B cell (primary cell): ENCODE data around the gene KCNG3. TPM values are rescaled to one million over a fixed set of nuclear protein-coding genes. Genes with fewer than 3 reads are reported as not detected.

Experiments
- ATAC-seq: fragments of 200-7000 bp; cut with Tn5 transposase; one replicate; pipeline ENCODE4 v1.10.0; 2021; ENCODE audit warnings: low read depth, mild to moderate bottlenecking, moderate number of reproducible peaks, moderate library complexity
- CTCF ChIA-PET: fragments of 350-600 bp; sonication (Branson Sonifier 250); formaldehyde crosslinking; loops from one replicate; lab custom pipeline; 2021; ENCODE audit warnings: antibody characterized with exemption, inconsistent platforms; lab: Charles Lee
- POLR2A ChIA-PET: fragments of 350-600 bp; sonication (Branson Sonifier 250); formaldehyde crosslinking; loops from one replicate; lab custom pipeline; 2021; ENCODE audit warnings: antibody characterized with exemption; lab: Charles Lee
- DNase-seq: peaks from one replicate; pipeline ENCODE4 v3.0.0; 2013
- H2AFZ ChIP-seq: 2 replicates; pipeline ENCODE4 v1.6.1; 2012; ENCODE audit warnings: mild to moderate bottlenecking, low read depth, low read length; ENCODE audit not compliant: insufficient read depth, poor library complexity, severe bottlenecking
- H3K27ac ChIP-seq, 2 donors: 1 replicate in 1 of 2; 2 replicates in 1 of 2; pipeline ENCODE4 v1.5.1; 2012 to 2013; ENCODE audit warnings: low read length in 2 of 2, mild to moderate bottlenecking in 2 of 2, moderate library complexity in 1 of 2
- H3K27me3 ChIP-seq, 4 experiments: fragments of 200-600 bp in 1 of 4; sonication (generic) in 1 of 4; replicated peaks in 1 of 4; 1 replicate in 2 of 4; 2 replicates in 2 of 4; pipeline versions ENCODE4 v1.6.1 to v1.7.0; 2013 to 2016; ENCODE audit warnings: low read length in 3 of 4, mild to moderate bottlenecking in 2 of 4, mixed read lengths in 1 of 4, moderate library complexity in 1 of 4; ENCODE audit not compliant: insufficient read depth in 4 of 4, control insufficient read depth in 3 of 4; ENCODE audit errors: control extremely low read depth in 1 of 4
- H3K36me3 ChIP-seq, 2 experiments: replicated peaks in 1 of 2; 1 replicate in 1 of 2; 2 replicates in 1 of 2; pipeline versions ENCODE4 v1.6.1 to v1.7.1; 2013; ENCODE audit warnings: low read length in 1 of 2; ENCODE audit not compliant: insufficient read depth in 2 of 2, control insufficient read depth in 1 of 2; ENCODE audit errors: control extremely low read depth in 1 of 2, extremely low read depth in 1 of 2
- H3K4me1 ChIP-seq, 2 donors: fragments of 200-600 bp in 1 of 2; sonication (generic) in 1 of 2; 1 replicate in 1 of 2; 2 replicates in 1 of 2; pipeline versions ENCODE4 v1.5.1 to v1.6.1; 2013 to 2017; ENCODE audit warnings: low read length in 2 of 2; ENCODE audit not compliant: control insufficient read depth in 2 of 2, insufficient read depth in 2 of 2
- H3K4me2 ChIP-seq: replicated peaks from 2 replicates; pipeline ENCODE3; 2012; ENCODE audit warnings: mild to moderate bottlenecking, low read depth, low read length; ENCODE audit not compliant: poor library complexity, severe bottlenecking
- H3K4me3 ChIP-seq, 5 experiments: fragments of 200-600 bp in 1 of 5; sonication (generic) in 1 of 5; 1 replicate in 3 of 5; 2 replicates in 2 of 5; pipeline versions ENCODE4 v1.5.1 to v1.7.0; 2011 to 2016; ENCODE audit warnings: low read length in 4 of 5, mild to moderate bottlenecking in 4 of 5, low read depth in 2 of 5, control low read depth in 1 of 5, moderate library complexity in 1 of 5; ENCODE audit not compliant: insufficient read depth in 1 of 5; ENCODE audit errors: control extremely low read depth in 1 of 5, extremely low read depth in 1 of 5
- H3K79me2 ChIP-seq: fragments of 200-600 bp; sonication (generic); one replicate; pipeline ENCODE4 v1.6.0; 2016; ENCODE audit warnings: low read length; ENCODE audit not compliant: control insufficient read depth, insufficient read depth
- H3K9ac ChIP-seq: fragments of 200-600 bp; sonication (generic); 2 replicates; pipeline ENCODE4 v1.6.1; 2017; ENCODE audit warnings: mild to moderate bottlenecking, low read length, moderate library complexity
- H3K9me3 ChIP-seq, 3 donors: one replicate each; pipeline versions ENCODE4 v1.6.1 to v1.7.1; 2013; ENCODE audit warnings: low read length in 2 of 3; ENCODE audit not compliant: control insufficient read depth in 2 of 3, insufficient read depth in 1 of 3; ENCODE audit errors: control extremely low read depth in 1 of 3
- H4K20me1 ChIP-seq: 2 replicates; pipeline ENCODE4 v1.6.0; 2012; ENCODE audit warnings: mild to moderate bottlenecking, low read length; ENCODE audit not compliant: insufficient read depth, control insufficient read depth, poor library complexity, severe bottlenecking
- H3K27ac Mint-ChIP-seq: one replicate; pipeline ENCODE4 v1.8.0; 2021; ENCODE audit warnings: mixed read lengths
- H3K27me3 Mint-ChIP-seq: one replicate; pipeline ENCODE4 v1.8.0; 2021; ENCODE audit warnings: mixed read lengths
- H3K4me1 Mint-ChIP-seq: one replicate; pipeline ENCODE4 v1.8.0; 2021; ENCODE audit warnings: mixed read lengths
- H3K4me3 Mint-ChIP-seq: one replicate; pipeline ENCODE4 v1.8.0; 2021; ENCODE audit warnings: mixed read lengths
- H3K9me3 Mint-ChIP-seq: one replicate; pipeline ENCODE4 v1.8.0; 2022; ENCODE audit warnings: mixed read lengths; ENCODE audit not compliant: insufficient read depth
- CTCF ChIP-seq: fragments of 200-600 bp; IDR thresholded peaks from one replicate; pipeline ENCODE4 v1.8.0; 2022; ENCODE audit warnings: antibody characterized with exemption, mild to moderate bottlenecking
- EZH2 ChIP-seq: IDR thresholded peaks from 2 replicates; pipeline ENCODE4 v1.6.1; 2012; ENCODE audit warnings: borderline replicate concordance, low read depth, mild to moderate bottlenecking, moderate library complexity, low read length; ENCODE audit not compliant: insufficient read depth, poor library complexity, severe bottlenecking
- WGBS: methylation state at CpG from one replicate; pipeline ENCODE4 v1.1.5; 2013; ENCODE audit warnings: missing lambda C conversion rate; ENCODE audit not compliant: insufficient coverage; 5-methylcytosine and 5-hydroxymethylcytosine counted together
- intact Hi-C: fragments of 100-400 bp; cut with micrococcal nuclease; formaldehyde crosslinking; loops from one replicate; pipeline ENCODE4 v1.10.0; 2022
- polyA plus RNA-seq: library from polyadenylated mRNA; depleted of rRNA; stranded (reverse); fragments of >200 nt; gene quantifications from 2 replicates; pipeline ENCODE4 v1.2.3, GENCODE V29; 2012
- total RNA-seq, 2 donors: library from RNA; stranded (reverse); fragments of 120-200 nt in 1 of 2; gene quantifications; 1 replicate in 1 of 2; 2 replicates in 1 of 2; pipeline versions ENCODE4 v1.2.3 to v1.2.4, GENCODE V29; 2013 to 2022

The KCNG3 gene
- total and polyA plus RNA-seq, 2 donors (not counting 1 experiment from before 2014, with no cell fraction given), result not detected

- Histone ChIP-seq H3K4me3 (peak overlapping the region; percentile 46 to 62 (median 52)), H3K4me2 (peak overlapping the region; percentile 98), H3K9ac (peak overlapping the region; percentile 72), H3K27me3 (peaks cover 0 to 33% (median 24%) of the 10 kb centered on the region in 4 experiments), H4K20me1 (no peaks in the 10 kb centered on the region), H3K79me2 (no peaks in the 10 kb centered on the region), H3K9me3 (peaks cover 0 to 15% (median 0%) of the 10 kb centered on the region in 3 donors), H3K27ac (no peak overlapping the region), H3K36me3 (no peaks in the 10 kb centered on the region), H2AFZ (peak overlapping the region; percentile 78), H3K4me1 (peaks cover 11 to 14% of the 10 kb centered on the region in 2 donors)
- H3K4me1 Mint-ChIP-seq, result peaks cover 10% of the 10 kb centered on the region
- intact Hi-C loops, result loop anchor here (1.0 to 2.0 kb wide), 3 partner anchors 134 to 298 kb away; partner anchors contain the start of genes COX7A2L and HAAO
- peaks cover 25% of the 10 kb centered on the region for H3K27me3 Mint-ChIP-seq
- peak; percentile 69 for ATAC-seq
- peak; percentile 94 for TF ChIP-seq CTCF
- TF ChIP-seq EZH2, result no peak
- peak overlapping the region; percentile 12 for H3K27ac Mint-ChIP-seq
- no peaks in the 10 kb centered on the region for H3K9me3 Mint-ChIP-seq
- ChIA-PET CTCF (interaction anchor here (1.3 to 9.8 kb wide), 2 partner anchors 170 to 258 kb away, joined by 3 to 89 read pairs; no protein-coding TSS in a partner anchor), POLR2A (no interaction called here)
- peak; percentile 84 for DNase-seq
- H3K4me3 Mint-ChIP-seq, result peak overlapping the region; percentile 92
- 1% methylated on average over 63 of the region's 65 CpGs for WGBS
Measured at GRCh38 chr2:42494355-42495233, 812 bp upstream of the KCNG3 start.
